CD4-positive, alpha-beta memory T cell (primary cell): ENCODE results near the gene FEN1. TPM values are rescaled to one million over a fixed set of nuclear protein-coding genes. Genes with fewer than 3 reads are reported as not detected.

Source experiments
- CTCF ChIA-PET: fragments of 350-600 bp; sonication (Branson Sonifier 250); formaldehyde crosslinking; loops from one replicate; lab custom pipeline; 2021; ENCODE audit warnings: inconsistent platforms; ENCODE audit not compliant: partially characterized antibody; lab: Charles Lee
- POLR2A ChIA-PET: fragments of 350-600 bp; sonication (Branson Sonifier 250); formaldehyde crosslinking; loops from one replicate; lab custom pipeline; 2021; ENCODE audit not compliant: partially characterized antibody; lab: Charles Lee
- DNase-seq, 5 donors: peaks; one replicate each; pipeline versions ENCODE4 v3.0.0 to v3.0.0-alpha.2; 2020 to 2022; ENCODE audit warnings: mixed read lengths in 1 of 5
- H3K27ac ChIP-seq: one replicate; pipeline ENCODE4 v1.7.0; 2013; ENCODE audit warnings: low read depth, low read length
- H3K27me3 ChIP-seq: 2 replicates; pipeline ENCODE4 v1.7.0; 2013; ENCODE audit warnings: mild to moderate bottlenecking, low read length, moderate library complexity; ENCODE audit not compliant: insufficient read depth
- H3K36me3 ChIP-seq: 2 replicates; pipeline ENCODE4 v1.7.0; 2013; ENCODE audit warnings: mild to moderate bottlenecking, low read length, moderate library complexity; ENCODE audit not compliant: insufficient read depth
- H3K4me1 ChIP-seq: 2 replicates; pipeline ENCODE4 v1.7.0; 2013; ENCODE audit warnings: mild to moderate bottlenecking, low read length, moderate library complexity; ENCODE audit not compliant: insufficient read depth
- H3K4me3 ChIP-seq, 2 donors: one replicate each; pipeline ENCODE4 v1.7.0; 2013; ENCODE audit warnings: low read length in 2 of 2, mild to moderate bottlenecking in 1 of 2
- H3K9me3 ChIP-seq, 2 donors: one replicate each; pipeline ENCODE4 v1.7.0; 2013; ENCODE audit warnings: low read length in 2 of 2, control low read depth in 1 of 2; ENCODE audit not compliant: control insufficient read depth in 1 of 2
- H3K27ac Mint-ChIP-seq, 7 donors: one replicate each; pipeline ENCODE4 v1.8.0; 2020 to 2021; ENCODE audit warnings: mixed read lengths in 7 of 7, mild to moderate bottlenecking in 6 of 7, inconsistent platforms in 3 of 7, moderate library complexity in 3 of 7
- H3K27me3 Mint-ChIP-seq, 2 donors: one replicate each; pipeline ENCODE4 v1.8.0; 2020 to 2021; ENCODE audit warnings: mixed read lengths in 2 of 2
- H3K36me3 Mint-ChIP-seq, 2 donors: one replicate each; pipeline ENCODE4 v1.8.0; 2020 to 2021; ENCODE audit warnings: mixed read lengths in 2 of 2, inconsistent platforms in 1 of 2, mild to moderate bottlenecking in 1 of 2
- H3K4me1 Mint-ChIP-seq, 4 donors: one replicate each; pipeline ENCODE4 v1.8.0; 2020 to 2021; ENCODE audit warnings: mixed read lengths in 4 of 4, mild to moderate bottlenecking in 1 of 4
- H3K4me3 Mint-ChIP-seq, 8 donors: one replicate each; pipeline ENCODE4 v1.8.0; 2020 to 2021; ENCODE audit warnings: mixed read lengths in 8 of 8, mild to moderate bottlenecking in 7 of 8, moderate library complexity in 6 of 8, inconsistent platforms in 3 of 8
- H3K9me3 Mint-ChIP-seq, 8 donors: one replicate each; pipeline ENCODE4 v1.8.0; 2020 to 2021; ENCODE audit warnings: mixed read lengths in 8 of 8, mild to moderate bottlenecking in 5 of 8, inconsistent platforms in 3 of 8, moderate library complexity in 1 of 8
- intact Hi-C: fragments of 100-400 bp; cut with micrococcal nuclease; formaldehyde crosslinking; loops from one replicate; pipeline ENCODE4 v1.15.1; 2023
- polyA plus RNA-seq, 2 donors: library from polyadenylated mRNA; unstranded; fragments of 300-500 nt; fragmentation: Illumina TruSeq; gene quantifications; one replicate each; pipeline ENCODE4 v1.2.3, GENCODE V29; 2021
- total RNA-seq, 2 experiments: library from RNA; stranded (reverse); gene quantifications; one replicate each; pipeline ENCODE4 v1.2.3, GENCODE V29; 2021

FEN1 gene, protein sequence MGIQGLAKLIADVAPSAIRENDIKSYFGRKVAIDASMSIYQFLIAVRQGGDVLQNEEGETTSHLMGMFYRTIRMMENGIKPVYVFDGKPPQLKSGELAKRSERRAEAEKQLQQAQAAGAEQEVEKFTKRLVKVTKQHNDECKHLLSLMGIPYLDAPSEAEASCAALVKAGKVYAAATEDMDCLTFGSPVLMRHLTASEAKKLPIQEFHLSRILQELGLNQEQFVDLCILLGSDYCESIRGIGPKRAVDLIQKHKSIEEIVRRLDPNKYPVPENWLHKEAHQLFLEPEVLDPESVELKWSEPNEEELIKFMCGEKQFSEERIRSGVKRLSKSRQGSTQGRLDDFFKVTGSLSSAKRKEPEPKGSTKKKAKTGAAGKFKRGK
- total RNA-seq, result 1 to 10 TPM; 7.4 to 8.0 TPM
- 10 to 100 TPM; 12.7 to 15.4 TPM for polyA plus RNA-seq

DNA sequence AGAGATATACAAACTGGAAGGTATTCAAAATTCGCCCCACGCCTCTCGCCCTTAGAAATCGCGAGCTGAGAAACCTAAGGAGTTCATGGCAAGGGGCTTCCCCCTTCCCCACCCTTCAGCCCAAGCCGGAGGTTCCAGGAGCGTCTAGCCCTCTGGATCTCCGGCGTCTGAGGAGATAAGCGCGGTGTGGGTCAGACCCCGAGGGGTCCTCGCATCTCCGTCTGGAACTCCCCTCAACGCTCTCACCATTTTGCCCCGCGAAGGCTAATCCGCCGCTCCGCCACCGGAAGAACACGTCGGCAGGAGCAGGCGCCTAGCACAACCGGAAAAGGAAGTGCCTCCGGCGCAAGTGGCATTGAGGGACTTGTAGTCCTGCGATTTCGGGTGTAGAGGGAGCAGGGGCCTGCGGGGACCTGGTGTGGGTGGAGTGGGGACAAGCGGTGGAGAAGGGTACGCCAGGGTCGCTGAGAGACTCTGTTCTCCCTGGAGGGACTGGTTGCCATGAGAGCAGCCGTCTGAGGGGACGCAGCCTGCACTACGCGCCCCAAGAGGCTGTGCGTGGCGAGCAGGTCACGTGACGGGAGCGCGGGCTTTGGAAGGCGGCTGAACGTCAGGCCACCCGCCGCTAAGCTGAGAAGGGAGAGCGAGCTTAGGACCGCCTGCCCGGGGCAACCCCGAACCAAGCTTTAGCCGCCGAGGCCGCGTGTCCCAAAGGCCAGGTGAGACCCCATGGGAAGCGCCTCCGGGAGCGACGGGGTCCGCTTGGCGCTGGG is at the start of gene FEN1, which contains the start of gene TMEM258:
Gene FEN1, plus strand, starts transcription at position 602 of the 773 bp plus-strand sequence. CDS start 2,451 bp downstream, outside the sequence.
Gene TMEM258, minus strand, starts transcription at position 290 of the 773 bp plus-strand sequence. Its CDS starts 41 bp downstream, at position 249.
- Histone ChIP-seq H3K36me3 (peaks cover 28% of the 10 kb centered on the region), H3K4me1 (peaks cover 21% of the 10 kb centered on the region), H3K4me3 (peak within 1 kb of the TSS; percentile 95 to 96), H3K27ac (peak within 1 kb of the TSS; percentile 98), H3K9me3 (no peaks in the 10 kb centered on the region), H3K27me3 (no peaks in the 10 kb centered on the region)
- Mint-ChIP-seq H3K27me3 (no peaks in the 10 kb centered on the region), H3K4me1 (peaks cover 12 to 56% (median 31%) of the 10 kb centered on the region in 4 donors), H3K4me3 (peak within 1 kb of the TSS; percentile 89 to 99 (median 94)), H3K27ac (peak within 1 kb of the TSS; percentile 93 to 100 (median 99)), H3K9me3 (no peaks in the 10 kb centered on the region), H3K36me3 (peaks cover 15 to 47% of the 10 kb centered on the region in 2 donors)
- peak; percentile 87 to 92 (median 91) for DNase-seq
- POLR2A ChIA-PET, result interaction anchor here (0.6 to 2.5 kb wide), 11 partner anchors 9 to 1759 kb away, joined by 3 to 28 read pairs (median 5); partner anchors contain the start of genes FADS1, FADS2 and FTH1
- CTCF ChIA-PET, result interaction anchor here (1.2 to 10.0 kb wide), 6 partner anchors 22 to 320 kb away, joined by 4 to 169 read pairs (median 7); partner anchors contain the start of gene FADS1
- intact Hi-C loops, result loop anchor here (1.0 to 5.0 kb wide), 6 partner anchors 15 to 1090 kb away; partner anchors contain the start of genes DAGLA, FADS1, FTH1 and SLC3A2

DNA sequence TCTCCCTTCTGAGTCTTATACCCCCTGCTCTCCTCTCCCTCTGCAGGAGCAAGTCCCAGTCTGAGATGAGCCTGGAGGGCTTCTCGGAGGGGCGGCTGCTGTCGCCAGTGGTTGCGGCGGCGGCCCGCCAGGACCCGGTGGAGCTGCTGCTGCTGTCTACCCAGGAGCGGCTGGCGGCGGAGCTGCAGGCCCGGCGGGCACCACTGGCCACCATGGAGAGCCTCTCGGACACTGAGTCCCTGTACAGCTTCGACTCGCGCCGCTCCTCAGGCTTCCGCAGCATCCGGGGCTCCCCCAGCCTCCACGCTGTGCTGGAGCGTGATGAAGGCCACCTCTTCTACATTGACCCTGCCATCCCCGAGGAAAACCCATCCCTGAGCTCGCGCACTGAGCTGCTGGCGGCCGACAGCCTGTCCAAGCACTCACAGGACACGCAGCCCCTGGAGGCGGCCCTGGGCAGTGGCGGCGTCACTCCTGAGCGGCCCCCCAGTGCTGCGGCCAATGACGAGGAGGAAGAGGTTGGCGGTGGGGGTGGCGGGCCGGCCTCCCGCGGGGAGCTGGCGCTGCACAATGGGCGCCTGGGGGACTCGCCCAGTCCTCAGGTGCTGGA is 49.1 kb upstream of the FEN1 start:
- H3K27ac ChIP-seq, result no peak overlapping the region
- ChIA-PET CTCF (interaction anchor here (0.7 kb wide), 2 partner anchors 153 to 234 kb away, joined by 3 to 4 read pairs; no protein-coding TSS in a partner anchor), POLR2A (no interaction called here)
- H3K4me1 ChIP-seq, result no peaks in the 10 kb centered on the region
- H3K9me3 Mint-ChIP-seq, result no peaks in the 10 kb centered on the region
- H3K9me3 ChIP-seq, result no peaks in the 10 kb centered on the region
- DNase-seq, result no peak
- H3K27me3 ChIP-seq, result no peaks in the 10 kb centered on the region
- no peaks in the 10 kb centered on the region for H3K36me3 Mint-ChIP-seq
- H3K36me3 ChIP-seq, result no peaks in the 10 kb centered on the region
- peaks cover under 1 to 1% of the 10 kb centered on the region in 2 donors for H3K27me3 Mint-ChIP-seq
- no peak overlapping the region for H3K4me3 ChIP-seq
- H3K27ac Mint-ChIP-seq, result no peak overlapping the region
- H3K4me1 Mint-ChIP-seq, result no peaks in the 10 kb centered on the region
- no peak overlapping the region for H3K4me3 Mint-ChIP-seq
- intact Hi-C loops, result no loop called here

DNA sequence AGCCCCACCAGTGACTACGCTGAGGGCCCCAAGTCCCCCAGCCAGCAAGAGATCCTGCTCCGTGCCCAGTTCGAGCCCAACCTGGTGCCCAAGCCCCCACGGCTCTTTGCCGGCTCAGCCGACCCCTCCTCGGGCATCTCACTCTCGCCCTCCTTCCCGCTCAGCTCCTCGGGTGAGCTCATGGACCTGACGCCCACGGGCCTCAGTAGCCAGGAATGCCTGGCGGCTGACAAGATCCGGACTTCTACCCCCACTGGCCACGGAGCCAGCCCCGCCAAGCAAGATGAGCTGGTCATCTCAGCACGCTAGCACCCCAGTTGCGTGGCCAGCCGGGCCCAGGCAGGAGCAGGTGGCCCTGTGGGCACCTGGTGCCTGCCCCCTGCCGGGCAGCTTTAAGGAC is 48.5 kb upstream of the FEN1 start:
- H3K4me1 ChIP-seq, result no peaks in the 10 kb centered on the region
- H3K27ac ChIP-seq, result no peak overlapping the region
- Mint-ChIP-seq H3K4me3 (no peak overlapping the region), H3K36me3 (no peaks in the 10 kb centered on the region), H3K27me3 (peaks cover 2 to 3% of the 10 kb centered on the region in 2 donors), H3K9me3 (no peaks in the 10 kb centered on the region), H3K4me1 (no peaks in the 10 kb centered on the region), H3K27ac (no peak overlapping the region)
- H3K27me3 ChIP-seq, result no peaks in the 10 kb centered on the region
- DNase-seq, result no peak
- intact Hi-C loops, result no loop called here
- ChIA-PET POLR2A (no interaction called here), CTCF (interaction anchor here (1.0 kb wide), 1 partner anchor 11 kb away, joined by 7 read pairs; no protein-coding TSS in a partner anchor)
- no peaks in the 10 kb centered on the region for H3K36me3 ChIP-seq
- H3K9me3 ChIP-seq, result no peaks in the 10 kb centered on the region
- H3K4me3 ChIP-seq, result no peak overlapping the region

DNA sequence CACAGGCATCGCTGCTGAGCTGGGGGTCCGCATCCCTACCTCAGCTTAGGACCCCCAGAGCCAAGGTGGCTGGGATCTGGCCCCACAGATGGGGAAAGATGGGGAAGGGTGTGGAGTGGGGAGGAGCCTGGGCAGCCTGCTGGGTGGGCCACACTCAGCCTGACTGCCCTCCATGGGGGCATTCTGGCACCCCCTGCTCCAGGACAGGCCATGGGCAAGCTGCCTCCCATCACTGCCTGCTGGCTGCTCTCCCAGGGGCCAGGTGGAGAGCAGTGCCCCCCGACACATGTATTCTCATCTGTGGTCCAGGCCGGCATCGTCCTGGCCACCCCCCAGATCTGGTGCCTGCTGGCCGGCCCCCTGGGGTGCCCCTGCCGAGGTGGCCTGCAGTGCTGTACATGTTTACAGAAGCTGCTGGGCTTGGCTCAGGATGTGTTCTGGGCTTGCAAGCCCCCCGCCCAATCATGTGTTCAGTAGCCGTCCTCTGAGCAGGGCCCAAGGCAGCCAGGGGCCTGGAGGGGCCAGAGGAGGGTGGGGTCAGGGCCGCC is 48.0 kb upstream of the FEN1 start:
- Histone ChIP-seq H3K4me3 (no peak overlapping the region), H3K4me1 (no peaks in the 10 kb centered on the region), H3K27ac (no peak overlapping the region), H3K36me3 (no peaks in the 10 kb centered on the region), H3K27me3 (no peaks in the 10 kb centered on the region), H3K9me3 (no peaks in the 10 kb centered on the region)
- no peak for DNase-seq
- intact Hi-C loops, result no loop called here
- H3K4me1 Mint-ChIP-seq, result no peaks in the 10 kb centered on the region
- no peaks in the 10 kb centered on the region for H3K36me3 Mint-ChIP-seq
- no peak overlapping the region for H3K27ac Mint-ChIP-seq
- peaks cover 7% of the 10 kb centered on the region in 2 donors for H3K27me3 Mint-ChIP-seq
- no peak overlapping the region for H3K4me3 Mint-ChIP-seq
- ChIA-PET POLR2A (no interaction called here), CTCF (interaction anchor here (1.0 kb wide), 1 partner anchor 11 kb away, joined by 7 read pairs; no protein-coding TSS in a partner anchor)
- H3K9me3 Mint-ChIP-seq, result no peaks in the 10 kb centered on the region

DNA sequence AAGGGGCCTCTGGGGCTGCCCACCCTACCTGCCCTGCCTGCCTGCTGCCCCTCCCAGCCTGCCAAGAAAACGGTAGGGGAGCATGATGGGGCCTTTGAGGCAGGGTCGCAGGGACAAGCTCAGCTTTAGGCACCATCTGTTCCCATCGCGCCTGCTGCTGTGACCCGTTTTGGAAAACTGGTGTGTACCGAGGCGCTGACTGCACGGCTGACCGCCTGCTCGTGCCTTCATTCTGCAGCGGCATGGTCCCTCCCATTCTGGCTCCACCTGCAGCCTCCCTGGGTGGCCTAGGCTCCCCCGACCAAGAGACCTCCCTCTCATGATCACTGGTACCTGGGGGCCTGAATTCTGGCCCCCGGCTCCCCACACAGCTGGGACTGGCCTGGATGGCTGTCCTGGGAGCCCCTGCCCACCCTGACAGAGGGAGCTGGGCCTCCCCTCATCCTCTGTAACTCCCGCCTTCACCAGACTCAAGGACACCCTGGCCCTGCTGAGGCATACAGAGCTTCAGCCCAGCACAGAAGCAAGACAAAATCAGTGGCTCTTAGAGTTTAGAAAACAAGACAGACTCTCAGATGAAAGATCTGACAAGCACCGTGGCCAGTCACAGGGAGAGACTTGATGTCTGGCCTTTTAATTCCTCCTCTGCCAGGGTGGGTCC is 46.8 kb upstream of the FEN1 start:
- peaks cover 7 to 9% of the 10 kb centered on the region in 2 donors for H3K27me3 Mint-ChIP-seq
- H3K27ac Mint-ChIP-seq, result no peak overlapping the region
- no peaks in the 10 kb centered on the region for H3K4me1 ChIP-seq
- intact Hi-C loops, result no loop called here
- H3K4me3 ChIP-seq, result no peak overlapping the region
- no peaks in the 10 kb centered on the region for H3K27me3 ChIP-seq
- H3K9me3 Mint-ChIP-seq, result no peaks in the 10 kb centered on the region
- DNase-seq, result no peak
- no peak overlapping the region for H3K27ac ChIP-seq
- peaks cover 0 to 2% (median under 1%) of the 10 kb centered on the region in 4 donors for H3K4me1 Mint-ChIP-seq
- no peaks in the 10 kb centered on the region for H3K36me3 Mint-ChIP-seq
- CTCF ChIA-PET, result interaction anchor here (1.5 to 2.2 kb wide), 2 partner anchors 31 to 363 kb away, joined by 4 to 14 read pairs; no protein-coding TSS in a partner anchor
- no peaks in the 10 kb centered on the region for H3K9me3 ChIP-seq
- H3K36me3 ChIP-seq, result no peaks in the 10 kb centered on the region
- no peak overlapping the region for H3K4me3 Mint-ChIP-seq
- POLR2A ChIA-PET, result no interaction called here

DNA sequence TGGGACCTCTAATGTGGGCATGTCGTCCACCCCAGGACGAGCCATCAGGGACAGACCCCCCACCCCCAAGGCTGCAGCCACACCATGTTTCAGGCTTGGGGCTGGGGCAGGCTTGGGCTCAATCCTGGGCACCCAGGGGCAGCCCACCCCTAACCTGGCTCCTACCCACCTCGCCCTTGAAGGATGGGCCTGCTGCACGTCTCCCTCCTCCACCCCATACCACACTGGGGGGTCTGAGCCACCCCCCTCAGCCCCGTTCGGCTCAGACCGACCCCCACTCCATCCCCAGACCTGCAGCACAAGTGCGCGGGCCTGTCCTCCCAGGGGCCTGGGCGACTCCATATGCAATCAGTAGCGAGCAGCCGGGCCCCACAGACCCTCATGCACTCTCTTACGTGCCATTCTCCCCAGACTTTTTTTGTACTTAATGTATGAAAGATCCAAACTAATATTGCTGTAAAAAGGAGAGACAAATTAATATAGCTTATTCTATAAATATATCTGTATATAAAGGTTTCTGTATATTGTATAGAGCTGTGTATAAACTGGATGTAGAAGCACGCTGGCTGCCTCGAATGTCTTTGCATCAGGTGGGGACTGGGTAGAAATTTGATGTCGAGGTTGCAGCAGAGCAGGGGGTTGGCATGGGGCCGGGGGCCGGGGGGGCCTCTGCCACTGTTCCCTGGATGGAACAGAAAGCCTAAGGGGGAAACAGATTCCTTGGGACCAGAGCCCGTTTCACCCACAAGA is 46.1 kb upstream of the FEN1 start:
- Histone ChIP-seq H3K9me3 (no peaks in the 10 kb centered on the region), H3K36me3 (no peaks in the 10 kb centered on the region), H3K4me1 (peaks cover under 1% of the 10 kb centered on the region), H3K27ac (no peak overlapping the region), H3K27me3 (no peaks in the 10 kb centered on the region), H3K4me3 (no peak overlapping the region)
- peaks cover 0 to 7% (median 4%) of the 10 kb centered on the region in 4 donors for H3K4me1 Mint-ChIP-seq
- intact Hi-C loops, result no loop called here
- no peak overlapping the region for H3K4me3 Mint-ChIP-seq
- H3K27me3 Mint-ChIP-seq, result peaks cover 11 to 12% of the 10 kb centered on the region in 2 donors
- no peaks in the 10 kb centered on the region for H3K9me3 Mint-ChIP-seq
- ChIA-PET CTCF (interaction anchor here (0.9 to 2.2 kb wide), 7 partner anchors 13 to 362 kb away, joined by 3 to 14 read pairs (median 4); no protein-coding TSS in a partner anchor), POLR2A (interaction anchor here (0.8 kb wide), 1 partner anchor 43 kb away, joined by 4 read pairs; no protein-coding TSS in a partner anchor)
- no peak for DNase-seq
- H3K27ac Mint-ChIP-seq, result no peak overlapping the region
- no peaks in the 10 kb centered on the region for H3K36me3 Mint-ChIP-seq
